SKM-1 treated with dmso at 0.1 percent for 144 hours (cell line): ENCODE measurements around the gene PKN2.
"Not testable (repeated sequence)": the region's sequence is repeated elsewhere in the genome, so short reads cannot be mapped to it uniquely, and the experiment has no call there.

ENCODE experiments used
- DNase-seq: peaks from one replicate; lab custom pipeline; 2025; ENCODE audit not compliant: unreplicated experiment; lab: John Stamatoyannopoulos, UW

The PKN2 gene

DNA sequence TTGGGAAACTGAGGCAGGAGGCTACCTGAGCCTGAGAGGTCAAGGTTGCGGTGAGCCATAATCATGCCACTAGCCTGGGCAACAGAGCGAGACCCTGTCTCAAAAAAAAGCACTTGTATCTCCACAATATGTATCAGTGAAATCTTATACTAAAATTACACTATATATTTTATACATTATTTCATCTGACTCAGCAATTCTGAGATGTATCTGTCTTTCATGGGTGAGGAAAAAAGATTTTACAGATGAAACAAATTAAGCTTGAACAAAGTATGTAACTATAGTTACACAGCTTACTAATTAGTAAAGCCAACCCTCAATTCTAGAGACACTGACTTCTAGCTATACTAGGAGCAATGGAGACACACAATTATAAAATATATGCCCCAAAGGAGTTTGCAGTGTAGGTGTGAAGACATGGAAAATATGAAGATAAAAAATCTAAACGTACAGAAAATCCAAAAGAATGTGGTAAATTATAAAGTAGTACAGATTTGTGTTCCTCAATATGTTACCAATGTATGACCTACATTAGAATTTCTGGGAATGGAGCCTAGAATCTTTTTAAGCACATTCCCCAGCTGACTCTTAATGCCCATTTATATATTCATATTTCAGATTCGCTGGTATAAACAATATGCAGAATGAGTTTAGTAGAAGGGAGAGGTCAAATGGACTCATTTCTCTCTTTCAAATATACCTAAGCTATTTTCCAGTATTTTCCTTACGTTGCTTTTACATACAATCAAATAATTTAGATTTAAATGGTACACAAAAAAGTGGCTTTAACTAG is 192.7 kb downstream of the PKN2 start:
- no peak for DNase-seq

DNA sequence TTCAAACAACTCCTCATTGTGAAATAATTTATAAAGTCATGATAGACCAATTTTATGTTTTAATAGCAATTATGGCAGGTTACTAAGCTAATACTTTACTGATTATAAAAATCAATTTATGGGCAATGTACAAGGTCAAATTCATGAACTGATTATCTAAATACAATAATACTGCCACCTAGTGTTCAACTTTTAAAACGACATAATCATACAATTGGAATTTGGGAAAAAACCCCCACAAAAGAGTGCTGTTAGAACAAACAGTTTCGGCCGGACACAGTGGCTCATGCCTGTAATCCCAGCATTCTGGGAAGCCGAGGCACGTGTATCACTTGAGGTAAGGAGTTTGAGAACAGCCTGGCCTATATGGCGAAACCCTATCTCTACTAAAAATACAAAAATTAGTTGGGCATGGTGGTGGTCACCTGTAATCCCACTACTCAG is 193.3 kb downstream of the PKN2 start:
- no peak for DNase-seq

DNA sequence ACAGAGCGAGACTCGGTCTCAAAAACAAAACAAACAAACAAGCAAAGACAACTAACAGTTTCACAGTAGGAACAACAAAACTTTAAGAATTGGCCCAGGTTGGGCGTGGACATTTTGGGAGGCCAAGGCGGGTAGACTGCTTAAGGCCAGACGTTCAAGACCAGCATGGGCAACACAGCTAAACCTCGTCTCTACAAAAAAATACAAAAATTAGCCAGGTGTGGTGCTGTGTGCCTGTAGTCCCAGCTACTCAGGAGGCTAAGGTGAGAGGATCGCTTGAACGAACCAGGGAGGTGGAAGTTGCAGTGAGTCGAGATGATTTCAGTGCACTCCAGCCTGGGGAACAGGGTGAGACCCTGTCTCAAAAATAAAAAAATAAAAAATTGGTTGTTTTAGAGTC is 193.8 kb downstream of the PKN2 start:
- no peak for DNase-seq

DNA sequence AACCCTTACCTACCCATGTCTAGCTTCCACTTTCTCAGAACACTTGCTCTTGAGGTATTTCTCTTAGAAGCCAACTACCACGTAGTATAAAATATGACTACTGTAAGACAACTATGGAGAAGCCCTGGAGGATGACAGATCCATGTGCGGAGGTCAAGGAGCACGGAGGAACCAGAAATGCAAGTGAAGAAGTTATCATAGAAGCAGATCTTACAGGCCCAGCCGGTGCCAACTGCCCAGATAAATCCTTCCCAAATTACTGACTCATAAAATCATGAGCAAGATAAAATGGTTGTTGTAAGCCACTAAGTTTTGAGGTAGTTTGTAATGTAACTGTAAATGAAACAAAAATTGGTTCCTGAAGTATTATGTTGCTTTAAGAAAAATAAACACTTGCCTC is 194.7 kb downstream of the PKN2 start:
- DNase-seq: no peak

DNA sequence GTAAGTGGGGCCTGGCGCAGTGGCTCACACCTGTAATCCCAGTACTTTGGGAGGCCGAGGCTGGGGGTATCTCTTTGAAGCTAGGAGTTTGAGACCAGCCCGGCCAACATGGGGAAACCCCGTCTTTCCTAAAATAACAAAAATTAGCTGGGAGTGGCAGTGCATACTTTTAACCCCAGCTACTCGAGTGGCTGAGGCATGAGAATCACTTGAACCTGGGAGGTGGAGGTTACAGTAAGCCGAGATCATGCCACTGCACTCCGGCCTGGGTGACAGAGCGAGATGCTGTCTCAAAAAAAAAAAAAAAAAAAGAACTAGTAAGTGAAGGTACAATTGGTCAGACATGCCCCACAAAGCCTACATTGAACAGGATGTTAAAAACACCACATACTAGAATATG is 196.6 kb downstream of the PKN2 start:
- not testable (repeated sequence) for DNase-seq

DNA sequence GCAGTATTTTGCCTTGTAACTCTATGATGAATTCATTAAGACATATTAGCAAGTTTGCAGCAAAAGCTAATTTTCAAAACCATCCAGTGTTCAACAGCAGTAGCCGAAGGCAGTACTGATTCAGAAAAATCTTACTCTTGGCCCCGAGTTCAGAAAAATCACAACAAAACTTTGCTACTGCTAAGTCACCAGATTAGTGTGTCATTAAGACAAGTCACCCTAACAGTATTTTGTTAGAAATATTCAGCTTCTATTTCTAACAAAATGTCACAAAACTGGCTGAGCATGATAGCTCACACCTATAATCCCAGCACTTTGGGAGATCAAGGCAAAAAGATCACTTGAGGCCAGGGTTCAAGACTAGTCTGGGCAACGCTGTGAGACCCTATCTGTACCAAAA is 199.1 kb downstream of the PKN2 start:
- no peak for DNase-seq
